HPDE6-E6E7 (cell line): ENCODE measurements around the gene ARID3A.
"Not testable (repeated sequence)": the region's sequence is repeated elsewhere in the genome, so short reads cannot be mapped to it uniquely, and the experiment has no call there.

Experiments used
- DNase-seq: peaks from one replicate; pipeline ENCODE4 v3.0.0; 2011; ENCODE audit warnings: missing footprints; ENCODE audit errors: extremely low spot score

The ARID3A gene

DNA sequence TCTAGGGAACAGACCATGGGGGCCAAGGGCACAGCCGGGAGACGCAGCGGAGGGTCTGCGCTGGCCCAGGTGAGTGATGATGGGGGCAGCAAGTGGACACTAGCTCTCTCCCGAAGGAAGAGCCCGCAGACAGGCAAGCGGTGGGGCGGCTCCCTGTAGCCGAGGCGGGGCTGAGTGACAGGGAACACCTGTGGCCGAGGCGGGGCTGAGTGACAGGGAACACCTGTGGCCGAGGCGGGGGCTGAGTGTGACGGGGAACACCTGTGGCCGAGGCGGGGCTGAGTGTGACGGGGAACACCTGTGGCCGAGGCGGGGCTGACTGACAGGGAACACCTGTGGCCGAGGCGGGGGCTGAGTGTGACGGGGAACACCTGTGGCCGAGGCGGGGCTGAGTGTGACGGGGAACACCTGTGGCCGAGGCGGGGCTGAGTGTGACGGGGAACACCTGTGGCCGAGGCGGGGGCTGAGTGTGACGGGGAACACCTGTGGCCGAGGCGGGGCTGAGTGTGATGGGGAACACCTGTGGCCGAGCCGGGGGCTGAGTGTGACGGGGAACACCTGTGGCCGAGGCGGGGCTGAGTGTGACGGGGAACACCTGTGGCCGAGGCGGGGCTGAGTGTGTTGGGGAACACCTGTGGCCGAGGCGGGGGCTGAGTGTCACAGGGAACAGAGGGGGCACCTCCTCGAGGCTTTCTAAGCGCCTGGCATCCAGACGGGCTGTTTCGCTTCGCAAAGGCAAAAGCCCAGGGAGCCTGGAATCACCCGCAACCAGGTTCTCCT, 34.2 kb upstream of the ARID3A start:
- not testable (repeated sequence) for DNase-seq

DNA sequence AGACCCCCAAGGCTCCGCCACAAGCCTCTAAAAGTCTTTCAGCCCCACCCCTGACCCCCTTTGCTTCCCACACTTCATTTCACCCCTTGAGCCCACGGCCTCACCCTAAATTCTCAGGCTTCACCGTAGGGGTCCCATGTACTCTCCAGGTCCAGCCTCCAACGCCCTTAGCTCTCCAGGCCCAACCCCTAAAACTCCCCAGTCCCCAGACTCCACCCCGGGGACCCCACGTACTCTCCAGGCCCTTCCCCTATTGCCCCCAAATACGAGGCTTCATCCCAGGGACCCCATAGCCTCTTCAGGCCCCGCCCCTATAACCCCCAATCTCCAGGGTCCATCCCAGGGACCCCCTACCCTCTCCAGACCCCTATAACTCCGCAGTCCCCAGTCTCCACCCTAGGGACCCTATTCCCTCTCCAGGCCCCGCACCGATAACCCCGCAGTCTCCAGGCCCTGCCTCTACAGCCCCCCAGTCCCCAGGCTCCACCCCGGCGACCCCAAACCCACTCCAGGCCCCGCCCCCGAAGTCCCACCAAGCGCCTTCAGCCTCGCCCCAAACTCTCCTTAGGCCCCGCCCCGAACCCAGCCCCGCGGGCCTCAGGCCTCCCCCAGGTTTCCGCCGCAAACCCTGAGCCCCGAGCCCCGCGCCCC, 33.5 kb upstream of the ARID3A start:
- no peak for DNase-seq

DNA sequence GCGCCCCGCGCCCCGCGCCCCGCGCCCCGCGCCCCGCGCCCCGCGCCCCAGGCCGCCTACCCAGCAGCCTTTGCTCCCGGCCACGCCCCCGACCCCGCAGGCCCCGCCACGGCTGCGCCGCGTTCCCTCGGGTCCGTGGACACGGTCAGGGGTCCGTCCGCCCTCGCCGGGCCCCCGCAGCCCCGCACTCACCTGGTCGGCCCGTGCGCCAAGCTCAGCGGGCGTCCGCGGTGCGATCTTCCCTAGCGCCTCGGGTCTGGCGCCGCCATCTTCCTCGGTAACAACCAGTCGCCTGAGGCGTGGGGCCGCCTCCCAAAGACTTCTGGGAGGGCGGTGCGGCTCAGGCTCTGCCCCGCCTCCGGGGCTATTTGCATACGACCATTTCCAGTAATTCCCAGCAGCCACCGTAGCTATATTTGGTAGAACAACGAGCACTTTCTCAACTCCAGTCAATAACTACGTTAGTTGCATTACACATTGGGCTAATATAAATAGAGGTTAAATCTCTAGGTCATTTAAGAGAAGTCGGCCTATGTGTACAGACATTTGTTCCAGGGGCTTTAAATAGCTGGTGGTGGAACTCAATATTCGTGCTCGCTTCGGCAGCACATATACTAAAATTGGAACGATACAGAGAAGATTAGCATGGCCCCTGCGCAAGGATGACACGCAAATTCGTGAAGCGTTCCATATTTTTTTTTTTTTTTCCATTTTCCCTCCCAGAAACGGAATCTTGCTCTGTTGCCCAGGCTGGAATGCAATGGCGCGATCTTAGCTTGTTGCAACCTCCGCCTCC, 32.7 kb upstream of the ARID3A start, which contains the start of the genes MED16 and RNU6-9:
Gene MED16 (minus strand): TSS at position 294 of the 796 bp plus-strand sequence. CDS start 2,056 bp downstream, outside the sequence.
Gene RNU6-9 (plus strand): TSS at position 591 of the 796 bp plus-strand sequence.
- peak; percentile 88 for DNase-seq

DNA sequence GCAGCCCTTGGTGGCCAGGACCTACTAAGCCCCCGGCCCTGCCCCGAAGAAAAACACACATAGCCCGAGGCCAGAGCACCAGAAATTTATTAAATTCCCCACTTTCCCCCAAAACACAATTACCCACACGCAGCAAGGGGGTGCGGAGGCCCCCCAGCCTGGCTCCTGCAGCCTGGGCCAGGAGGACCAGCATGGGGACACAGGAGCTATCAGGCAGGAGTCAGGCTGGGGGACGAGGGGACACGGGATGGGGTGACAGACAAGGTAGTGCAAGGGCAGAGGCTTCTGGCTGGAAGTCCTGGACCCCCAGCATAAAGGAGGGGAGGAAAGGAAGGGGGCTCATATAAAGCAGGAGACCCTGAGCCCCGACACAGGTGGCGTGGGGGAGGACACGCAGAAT, 29.4 kb upstream of the ARID3A start:
- no peak for DNase-seq

DNA sequence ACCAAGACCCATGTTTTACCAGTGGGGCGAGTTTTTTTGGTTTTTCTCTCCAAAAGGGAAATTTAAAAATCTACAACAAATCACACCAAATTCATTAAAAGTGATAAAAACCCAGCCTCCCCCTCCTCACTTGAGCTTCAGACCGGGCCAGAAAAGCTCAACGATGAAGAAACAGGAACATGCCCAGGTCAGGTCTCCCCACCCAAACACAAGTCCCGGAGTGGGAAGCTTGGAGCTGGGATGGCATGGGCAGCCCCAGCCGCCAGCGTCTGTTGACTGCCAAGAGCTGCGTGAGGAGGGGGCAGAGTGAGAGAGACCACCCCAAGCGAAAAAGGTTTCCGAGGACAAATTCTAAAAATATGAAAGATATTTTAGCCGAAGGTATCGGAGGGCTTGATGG, 28.8 kb upstream of the ARID3A start:
- no peak for DNase-seq

DNA sequence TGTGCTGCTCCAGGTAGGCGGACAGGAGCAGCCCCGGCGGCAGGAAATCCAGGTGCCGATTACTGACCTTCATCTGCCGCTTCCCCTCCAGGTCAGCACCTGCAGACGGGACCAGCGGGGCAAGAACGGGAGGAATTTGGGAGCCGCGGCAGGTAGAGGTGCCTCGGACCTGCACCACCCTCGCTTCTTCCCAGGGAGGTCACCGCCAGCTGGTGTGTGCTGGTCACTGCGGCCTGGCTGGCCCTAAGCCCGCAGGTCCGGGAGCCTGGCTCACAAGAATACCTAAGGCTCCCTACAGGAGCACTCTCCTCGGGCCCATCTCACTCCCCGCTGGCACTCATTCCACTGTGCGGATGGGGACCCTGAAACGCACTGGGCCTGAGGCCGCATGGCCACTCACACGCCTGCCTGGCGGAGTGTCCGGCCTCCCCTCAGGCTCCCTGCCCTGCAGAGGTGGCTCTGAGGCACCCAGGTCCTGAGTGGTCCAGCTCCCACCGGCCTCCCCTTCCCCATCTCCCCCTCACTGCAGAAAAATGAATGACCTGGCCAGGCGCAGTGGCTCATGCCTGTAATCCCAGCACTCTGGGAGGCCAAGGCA, 28.3 kb upstream of the ARID3A start:
- no peak for DNase-seq

DNA sequence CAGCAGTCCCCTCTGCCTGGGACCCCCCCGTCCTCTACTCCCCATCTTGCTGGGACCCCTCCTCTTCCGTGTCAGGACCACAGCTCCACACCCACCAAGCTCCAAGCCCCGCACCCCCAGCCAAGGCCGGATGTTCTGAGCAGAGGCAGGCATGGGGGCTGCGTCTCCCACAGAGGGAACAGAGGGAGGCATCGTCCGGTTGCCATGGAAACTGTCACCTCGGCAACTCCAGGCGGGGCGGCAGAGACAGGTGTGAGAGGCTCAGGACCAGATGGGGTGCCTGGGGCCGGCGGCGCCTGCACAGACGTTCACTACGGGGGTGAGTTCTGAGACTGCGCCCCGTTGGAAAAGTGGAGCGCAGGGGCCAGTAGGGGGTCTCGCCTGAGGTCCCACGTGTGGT, 27.2 kb upstream of the ARID3A start:
- DNase-seq, result no peak

DNA sequence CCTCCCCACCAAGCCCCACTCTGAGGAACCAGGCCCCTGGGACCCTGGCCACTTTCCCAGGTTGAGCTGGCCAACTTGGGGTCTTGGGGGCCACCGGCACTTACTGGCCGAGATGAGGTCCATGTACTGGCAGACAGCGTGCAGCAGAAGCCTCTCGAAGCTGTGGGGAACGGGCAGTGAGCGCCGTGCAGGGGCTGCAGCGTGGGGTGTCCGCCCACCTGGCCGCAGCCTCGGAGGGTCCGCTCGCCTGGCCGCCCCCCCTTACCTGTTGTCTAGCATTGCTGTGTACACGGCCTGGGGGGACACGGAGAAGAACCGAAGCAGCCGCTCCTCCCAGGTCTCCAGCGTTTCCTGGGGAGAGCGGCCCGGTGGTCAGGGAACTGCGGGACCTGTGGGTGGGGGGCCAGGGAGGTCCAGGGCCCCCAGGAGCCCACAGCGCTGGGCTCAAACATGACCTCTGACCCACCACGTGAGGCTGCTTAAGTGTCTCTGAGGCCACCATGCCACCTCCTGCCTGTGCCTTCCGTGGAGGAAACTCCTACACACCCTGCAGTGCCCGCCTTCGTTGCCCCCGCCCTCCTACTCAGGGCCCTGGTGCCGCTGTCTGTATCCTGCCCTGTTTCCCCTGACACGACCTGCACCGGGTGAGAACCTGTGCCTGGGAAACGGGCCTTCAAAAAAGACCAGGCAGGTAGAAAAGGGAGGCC, 26.3 kb upstream of the ARID3A start:
- no peak for DNase-seq

DNA sequence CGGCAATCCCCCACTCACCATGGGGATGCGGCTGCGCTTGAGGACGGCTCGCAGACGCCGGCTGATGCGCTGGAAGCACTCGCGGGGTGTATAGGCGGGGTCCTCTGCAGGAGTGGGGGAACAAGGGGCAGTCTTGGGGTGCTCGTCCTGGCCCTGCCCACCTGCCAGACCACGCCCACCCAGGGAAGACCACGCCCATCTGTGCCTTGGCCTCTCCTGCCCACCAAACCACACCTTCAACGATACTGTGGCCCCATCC, 25.9 kb upstream of the ARID3A start:
- no peak for DNase-seq

DNA sequence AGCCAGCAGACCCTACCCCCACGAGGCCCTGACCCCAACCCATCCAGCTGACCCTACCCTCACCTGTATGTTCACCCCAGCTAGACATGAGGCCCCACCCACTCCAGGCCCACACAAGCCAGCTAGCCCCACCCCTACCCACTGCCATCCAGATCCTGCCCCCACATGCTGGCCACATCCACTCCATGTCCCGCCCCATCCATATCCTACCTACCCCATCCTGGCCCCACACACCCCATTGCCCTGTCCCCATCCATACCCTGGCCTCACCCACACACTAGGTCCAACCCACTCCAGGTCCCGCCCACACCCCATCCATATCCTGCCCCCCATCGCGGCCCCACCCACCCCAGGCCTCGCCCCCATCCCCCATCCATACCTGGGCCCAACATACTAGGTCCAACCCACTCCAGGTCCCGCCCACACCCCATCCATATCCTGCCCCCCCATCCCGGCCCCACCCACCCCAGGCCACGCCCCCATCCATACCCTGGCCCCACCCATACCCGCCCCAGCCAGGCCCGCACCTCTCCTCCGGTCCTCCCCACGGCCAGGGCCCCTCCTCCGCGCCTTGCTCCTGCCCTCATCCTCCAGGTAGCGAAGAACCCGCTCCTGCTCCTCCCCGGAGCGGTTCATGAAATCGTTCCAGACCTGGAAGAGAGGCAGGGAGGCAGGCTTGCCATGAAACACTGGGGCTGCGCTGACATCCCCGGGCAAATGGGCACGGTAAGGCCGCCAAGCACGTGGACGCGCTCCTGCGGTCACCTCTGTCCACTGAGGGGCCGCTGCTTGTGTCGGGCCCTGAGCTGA, 25.3 kb upstream of the ARID3A start:
- no peak for DNase-seq

DNA sequence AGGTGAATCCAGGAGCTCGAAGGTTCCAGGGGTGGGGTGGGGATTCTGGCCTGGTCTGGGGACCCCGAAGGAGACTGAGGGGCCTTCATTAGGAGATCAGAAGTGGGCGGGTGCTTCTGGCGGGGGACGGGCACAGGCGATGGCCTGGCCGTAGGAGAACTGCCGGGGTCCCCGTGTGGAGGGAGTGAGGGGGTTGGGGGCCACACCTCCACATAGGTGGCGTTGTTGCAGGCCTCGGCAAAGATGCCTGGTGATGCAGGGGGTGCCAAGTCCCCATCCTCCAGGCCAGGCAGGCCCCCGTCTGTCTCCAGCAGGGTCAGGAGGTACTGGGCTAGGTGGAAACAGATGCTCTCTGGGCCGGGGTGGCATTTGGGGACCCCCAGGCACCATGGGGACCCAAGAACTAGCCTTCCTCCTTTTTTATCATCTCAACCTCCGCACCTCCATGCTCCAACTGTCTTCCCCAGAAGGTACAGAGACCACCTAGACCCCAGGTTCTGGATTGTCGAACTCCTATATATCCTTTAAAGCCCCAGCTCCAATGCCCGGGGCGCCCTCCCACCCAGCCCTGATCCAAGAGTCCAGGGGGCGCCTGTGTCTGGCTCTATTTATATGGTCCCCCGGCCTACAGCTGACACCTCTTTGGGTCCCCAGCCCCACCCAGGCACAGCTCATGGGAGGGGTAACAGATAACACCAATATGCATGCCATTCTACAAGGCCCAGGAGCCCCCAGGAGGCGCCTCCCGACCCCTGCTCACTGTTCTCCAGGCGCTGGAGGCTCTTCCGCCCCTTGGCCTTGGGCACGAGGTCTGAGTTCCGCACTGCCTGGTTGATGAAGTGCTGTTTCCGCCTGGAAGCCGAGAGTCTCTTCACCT, 24.4 kb upstream of the ARID3A start:
- no peak for DNase-seq

DNA sequence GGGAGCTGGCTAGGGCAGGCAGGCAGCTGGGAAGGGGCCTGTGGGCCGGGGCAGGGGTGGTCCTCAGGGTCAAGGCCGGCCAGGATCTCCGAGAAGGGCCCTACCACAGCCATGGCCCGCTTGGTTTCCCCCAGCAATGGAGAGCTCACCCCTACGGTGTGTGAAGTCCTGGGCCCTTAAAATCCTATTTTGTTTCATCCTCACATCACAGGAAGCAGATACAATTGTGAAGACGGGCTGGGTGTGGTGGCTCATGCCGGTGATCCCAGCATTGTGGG, 23.8 kb upstream of the ARID3A start:
- DNase-seq, result no peak

DNA sequence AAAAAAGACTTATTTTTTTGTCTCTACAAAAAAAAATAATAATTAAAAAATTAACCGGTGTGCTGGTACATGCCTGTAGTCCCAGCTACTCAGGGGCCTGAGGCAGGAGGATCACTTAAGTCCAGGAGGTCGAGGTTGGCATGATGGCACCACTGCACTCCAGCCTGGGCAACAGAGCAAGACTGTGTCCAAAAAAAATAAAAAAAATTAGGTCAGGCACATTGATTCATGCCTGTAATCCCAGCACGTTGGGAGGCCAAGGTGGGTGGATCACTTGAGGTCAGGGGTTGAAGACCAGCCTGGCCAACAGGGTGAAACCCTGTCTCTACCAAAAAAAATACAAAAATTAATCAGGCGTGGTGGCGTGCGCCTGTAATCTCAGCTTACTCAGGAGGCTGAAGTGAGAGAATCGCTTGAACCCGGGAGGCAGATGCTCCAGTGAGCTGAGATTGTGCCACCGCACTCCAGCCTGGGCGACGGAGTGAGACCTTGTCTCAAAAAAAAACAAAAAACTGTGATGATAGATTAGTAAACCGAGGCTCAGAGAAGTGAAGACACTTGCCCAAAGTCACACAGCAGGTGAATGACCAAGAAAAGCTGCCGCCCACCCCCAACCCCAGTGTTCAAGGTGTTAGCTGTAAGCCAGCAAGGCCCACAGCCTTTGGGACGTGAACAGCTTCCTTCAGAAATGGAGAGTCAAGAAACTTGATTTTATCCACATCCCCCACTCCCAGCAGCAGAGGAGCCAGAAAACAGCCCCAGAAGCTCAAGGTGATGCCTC, 23.2 kb upstream of the ARID3A start:
- DNase-seq, result no peak

DNA sequence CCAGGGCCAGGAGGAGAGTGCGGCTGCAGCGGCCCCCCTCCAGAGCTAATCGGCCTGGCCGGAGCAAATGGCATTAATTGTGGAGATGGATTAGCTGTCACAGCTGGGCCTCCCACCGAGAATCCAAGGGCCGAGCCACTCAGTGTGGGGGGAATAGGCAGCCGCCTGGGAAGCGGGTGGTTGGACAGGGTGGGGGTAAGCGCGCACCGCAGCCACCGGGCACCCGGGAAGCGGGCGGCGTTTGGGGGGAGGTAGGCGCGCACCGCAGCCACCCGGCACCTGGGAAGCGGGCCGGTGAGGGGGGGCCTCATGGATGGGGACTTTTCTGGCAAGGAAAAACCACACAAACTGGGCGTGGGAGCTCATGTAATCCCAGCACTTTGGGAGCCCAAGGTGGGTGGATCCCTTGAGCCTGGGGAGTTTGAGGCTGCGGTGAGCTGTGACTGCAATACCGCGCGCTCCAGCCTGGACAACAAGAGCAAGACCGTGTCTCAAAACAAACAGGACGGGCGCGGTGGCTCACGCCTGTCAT, 22.5 kb upstream of the ARID3A start:
- DNase-seq, result no peak

DNA sequence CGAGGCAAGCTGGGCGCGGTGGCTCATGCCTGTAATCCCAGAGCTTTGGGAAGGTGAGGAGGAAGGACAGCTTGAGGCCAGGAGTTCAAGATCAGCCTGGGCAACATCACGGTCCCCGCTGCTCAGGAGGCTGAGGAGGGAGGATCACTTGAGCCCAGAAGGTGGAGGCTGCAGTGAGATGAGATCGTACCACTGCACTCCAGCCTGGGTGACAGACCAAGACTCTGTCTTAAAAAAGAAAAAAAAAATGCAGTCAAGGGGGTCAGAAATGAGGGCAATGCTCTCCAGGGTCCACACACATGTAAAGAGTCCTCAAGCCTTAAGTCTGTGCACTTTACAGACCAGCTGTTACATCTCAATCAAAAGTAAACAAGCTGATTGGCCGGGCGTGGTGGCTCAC, 21.3 kb upstream of the ARID3A start:
- DNase-seq, result no peak

DNA sequence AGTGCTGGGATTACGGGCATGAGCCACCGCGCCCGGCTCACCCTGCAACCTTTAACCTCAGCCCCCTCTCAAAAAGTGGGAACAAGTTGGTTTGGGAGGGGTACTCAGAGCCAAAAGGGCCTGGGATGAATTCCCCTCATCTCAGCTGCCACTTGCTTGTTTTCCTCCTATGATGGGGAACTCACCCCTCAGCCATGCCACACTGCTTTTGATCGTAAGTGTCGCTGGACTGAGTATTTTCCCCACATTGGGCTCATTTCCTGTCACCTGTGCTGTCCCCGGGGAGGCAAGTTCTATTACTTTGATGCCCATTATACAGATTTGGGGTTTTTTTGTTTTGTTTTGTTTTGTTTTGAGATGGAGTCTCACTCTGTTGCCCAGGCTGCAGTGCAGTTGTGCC, 19.4 kb upstream of the ARID3A start:
- no peak for DNase-seq

DNA sequence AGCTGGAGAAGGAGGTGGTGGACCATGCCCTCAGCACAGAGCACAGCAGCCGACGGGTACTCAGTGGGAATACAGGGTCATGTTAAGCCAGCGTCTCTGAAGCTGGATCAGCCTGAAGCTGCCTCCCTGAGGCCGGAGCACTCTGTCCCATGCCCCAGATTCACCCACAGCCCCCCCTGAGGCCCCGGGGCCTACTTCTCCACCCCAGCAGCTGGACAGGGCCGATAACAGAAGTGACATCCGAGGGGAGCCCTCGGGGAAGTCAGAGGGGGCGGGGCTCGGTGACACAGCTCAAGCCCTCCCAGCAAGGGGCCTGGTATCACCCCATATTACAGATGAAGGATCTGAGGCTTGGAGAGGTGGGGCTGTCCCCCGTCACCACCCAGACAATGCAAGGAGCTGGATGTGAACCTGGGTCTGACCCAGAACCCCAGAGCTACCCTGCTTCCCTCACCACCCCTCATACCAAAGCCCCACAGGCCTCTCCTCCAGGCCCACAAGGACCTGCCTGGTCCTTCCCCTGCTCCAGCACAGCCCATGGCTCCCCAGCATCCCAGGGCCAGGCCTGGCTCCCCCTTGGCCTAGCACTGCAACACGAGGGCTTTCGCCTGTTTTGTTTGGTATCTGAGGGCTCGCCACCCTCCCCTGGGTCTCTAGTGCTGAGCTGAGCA, 18.5 kb upstream of the ARID3A start:
- no peak for DNase-seq

DNA sequence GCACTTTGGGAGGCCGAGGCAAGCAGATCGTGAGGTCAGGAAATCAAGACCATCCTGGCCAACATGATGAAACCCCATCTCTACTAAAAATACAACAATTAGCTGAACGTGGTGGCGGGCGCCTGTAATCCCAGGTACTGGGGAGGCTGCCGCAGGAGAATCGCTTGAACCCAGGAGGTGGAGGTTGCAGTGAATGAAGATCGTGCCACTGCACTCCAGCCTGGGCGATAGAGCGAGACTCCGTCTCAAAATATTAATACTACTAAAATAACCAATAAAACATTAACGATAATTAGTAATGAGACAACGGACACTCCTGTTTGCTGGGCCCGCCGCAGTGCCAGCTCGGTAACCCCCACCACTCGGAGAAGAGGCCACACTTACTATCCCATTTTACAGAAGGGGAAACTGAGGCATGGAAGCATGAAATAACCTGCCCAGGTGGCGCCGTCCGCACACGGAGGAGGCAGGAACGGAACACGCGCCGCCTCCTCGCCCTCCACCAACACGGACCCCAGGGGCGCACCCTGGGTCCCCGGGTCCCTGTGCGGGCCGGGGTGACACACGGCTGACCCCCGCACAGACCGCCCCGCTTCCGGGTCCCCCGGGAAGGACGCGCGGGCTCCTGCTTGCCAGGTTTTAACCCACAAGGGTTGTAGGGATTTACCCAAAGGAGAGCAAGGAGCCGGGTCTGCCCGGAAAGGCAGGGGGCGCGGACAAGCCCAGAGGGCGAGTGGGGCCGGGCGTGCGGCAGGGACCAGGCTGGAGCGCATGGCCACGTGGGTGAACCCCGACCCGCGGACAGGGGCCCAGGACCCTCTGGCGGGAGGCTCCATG, 14.4 kb upstream of the ARID3A start:
- no peak for DNase-seq
